Lower lobe of right lung (tissue), 2 donors: ENCODE measurements around the gene HBP1. TPM values are rescaled to one million over a fixed set of nuclear protein-coding genes. Genes with fewer than 3 reads are reported as not detected.

Experiments used
- ATAC-seq, 2 donors: fragments of 200-7000 bp; cut with Tn5 transposase; one replicate each; pipeline ENCODE4 v1.9.1; 2020 to 2022; ENCODE audit warnings: mild to moderate bottlenecking in 2 of 2, moderate library complexity in 2 of 2
- DNase-seq: peaks from one replicate; pipeline ENCODE4 v3.0.0-alpha.2; 2020
- H3K27ac ChIP-seq: fragments of 200-600 bp; one replicate; pipeline ENCODE4 v1.8.0; 2022
- H3K27me3 ChIP-seq: fragments of 200-600 bp; one replicate; pipeline ENCODE4 v1.8.0; 2022; ENCODE audit warnings: low read depth
- H3K36me3 ChIP-seq: fragments of 200-600 bp; one replicate; pipeline ENCODE4 v1.8.0; 2022; ENCODE audit warnings: mild to moderate bottlenecking
- H3K4me1 ChIP-seq: fragments of 200-600 bp; one replicate; pipeline ENCODE4 v1.8.0; 2022
- H3K4me3 ChIP-seq: fragments of 200-600 bp; one replicate; pipeline ENCODE4 v1.8.0; 2022; ENCODE audit warnings: mild to moderate bottlenecking
- H3K9me3 ChIP-seq: fragments of 200-600 bp; one replicate; pipeline ENCODE4 v1.8.0; 2022
- intact Hi-C: fragments of 100-400 bp; cut with DNase I; formaldehyde crosslinking; loops from one replicate; pipeline ENCODE4 v1.11.0; 2022
- total RNA-seq: library from RNA; stranded (reverse); fragmentation: NEBNext Ultra II Directional; extraction: Animal tissue kit (Norgen Biotek cat#: 25700); gene quantifications from one replicate; pipeline ENCODE4 v1.2.1, GENCODE V29; 2021
- TF ChIP-seq, protein P1 (sequence below): fragments of 200-600 bp; IDR thresholded peaks from one replicate; pipeline ENCODE4 v1.8.0; 2022; ENCODE audit warnings: antibody characterized with exemption, mild to moderate bottlenecking
- donor health status: DM: no; HTN: yes; CAD: no; lungs with severe emphysema.

Gene HBP1
- total RNA-seq, 1 donor from 2014 or later = 81.9 TPM

DNA sequence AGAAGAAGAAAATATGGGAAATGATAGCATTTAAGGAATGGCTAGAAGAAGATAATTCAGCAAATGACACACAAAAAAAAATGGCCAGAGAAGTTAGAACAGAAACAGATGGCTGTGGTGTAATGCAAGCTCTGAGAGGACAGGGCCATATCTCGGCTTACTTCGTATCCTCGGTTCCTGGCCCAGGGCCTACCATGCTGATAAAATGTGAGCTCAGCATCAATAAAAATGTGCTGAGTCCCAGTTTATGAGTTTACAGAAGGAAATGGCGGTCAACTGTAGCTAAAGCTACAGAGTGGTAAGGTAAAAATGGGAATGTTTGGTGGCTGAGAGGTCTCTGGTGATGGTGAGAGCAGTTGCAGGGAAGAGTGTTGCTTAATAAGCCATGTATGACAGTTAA is 40.8 kb downstream of the HBP1 start:
- ATAC-seq (no peak), DNase-seq (no peak)
- Histone ChIP-seq H3K27me3 (no peaks in the 10 kb centered on the region), H3K27ac (no peak overlapping the region), H3K4me3 (no peak overlapping the region), H3K4me1 (peaks cover 12% of the 10 kb centered on the region), H3K9me3 (no peaks in the 10 kb centered on the region), H3K36me3 (peaks cover 56% of the 10 kb centered on the region)
- TF ChIP-seq, protein P1, sequence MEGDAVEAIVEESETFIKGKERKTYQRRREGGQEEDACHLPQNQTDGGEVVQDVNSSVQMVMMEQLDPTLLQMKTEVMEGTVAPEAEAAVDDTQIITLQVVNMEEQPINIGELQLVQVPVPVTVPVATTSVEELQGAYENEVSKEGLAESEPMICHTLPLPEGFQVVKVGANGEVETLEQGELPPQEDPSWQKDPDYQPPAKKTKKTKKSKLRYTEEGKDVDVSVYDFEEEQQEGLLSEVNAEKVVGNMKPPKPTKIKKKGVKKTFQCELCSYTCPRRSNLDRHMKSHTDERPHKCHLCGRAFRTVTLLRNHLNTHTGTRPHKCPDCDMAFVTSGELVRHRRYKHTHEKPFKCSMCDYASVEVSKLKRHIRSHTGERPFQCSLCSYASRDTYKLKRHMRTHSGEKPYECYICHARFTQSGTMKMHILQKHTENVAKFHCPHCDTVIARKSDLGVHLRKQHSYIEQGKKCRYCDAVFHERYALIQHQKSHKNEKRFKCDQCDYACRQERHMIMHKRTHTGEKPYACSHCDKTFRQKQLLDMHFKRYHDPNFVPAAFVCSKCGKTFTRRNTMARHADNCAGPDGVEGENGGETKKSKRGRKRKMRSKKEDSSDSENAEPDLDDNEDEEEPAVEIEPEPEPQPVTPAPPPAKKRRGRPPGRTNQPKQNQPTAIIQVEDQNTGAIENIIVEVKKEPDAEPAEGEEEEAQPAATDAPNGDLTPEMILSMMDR = no peak
- intact Hi-C loops = no loop called here

DNA sequence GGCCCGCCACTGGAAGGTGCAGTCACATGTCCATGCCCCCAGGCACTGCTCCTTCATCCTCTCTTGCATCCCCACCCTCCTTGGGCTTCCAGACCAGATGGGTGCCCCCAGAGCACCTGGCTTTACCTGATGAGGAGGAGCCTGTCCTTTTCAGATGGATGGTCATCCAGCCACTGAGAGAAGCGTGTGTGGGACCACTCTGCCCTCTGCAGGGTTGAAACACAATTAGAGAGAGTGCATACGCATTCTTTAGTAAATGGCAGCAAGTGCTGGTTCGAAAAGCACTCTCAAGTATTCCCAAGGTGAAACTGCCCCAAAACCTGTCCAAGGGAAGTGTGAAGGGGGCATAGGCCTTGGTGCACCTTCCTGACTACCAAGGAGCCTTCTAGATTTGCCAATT is 41.6 kb downstream of the HBP1 start:
- no peaks in the 10 kb centered on the region for H3K27me3 ChIP-seq
- peaks cover 12% of the 10 kb centered on the region for H3K4me1 ChIP-seq
- ATAC-seq = no peak
- TF ChIP-seq, protein P1 = no peak
- DNase-seq = no peak
- H3K36me3 ChIP-seq = peaks cover 48% of the 10 kb centered on the region
- no peak overlapping the region for H3K27ac ChIP-seq
- H3K9me3 ChIP-seq = no peaks in the 10 kb centered on the region
- H3K4me3 ChIP-seq = no peak overlapping the region
- intact Hi-C loops = no loop called here

DNA sequence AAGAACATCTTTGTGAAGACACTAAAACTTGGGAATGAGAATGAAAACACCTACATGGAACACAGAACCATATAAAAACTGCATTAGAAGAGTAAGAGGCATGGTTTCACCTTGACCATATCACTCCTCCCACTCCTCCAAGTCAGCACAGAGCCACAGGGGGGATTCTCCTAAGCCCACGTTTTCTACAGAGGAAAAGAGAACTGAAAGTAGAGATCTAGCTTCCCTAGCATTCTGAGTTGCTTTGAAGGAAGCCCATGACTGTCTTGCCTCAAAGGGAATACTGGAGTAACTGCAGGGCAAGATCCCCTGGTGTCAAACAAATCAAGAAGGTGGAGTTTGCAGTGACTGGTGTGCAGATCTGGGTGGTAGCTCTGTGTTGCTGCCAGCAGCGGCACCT is 43.9 kb downstream of the HBP1 start:
- H3K27me3 ChIP-seq = no peaks in the 10 kb centered on the region
- TF ChIP-seq, protein P1 = no peak
- no peak overlapping the region for H3K27ac ChIP-seq
- H3K4me1 ChIP-seq = peaks cover 7% of the 10 kb centered on the region
- ATAC-seq = no peak
- no peak for DNase-seq
- no peak overlapping the region for H3K4me3 ChIP-seq
- no peaks in the 10 kb centered on the region for H3K9me3 ChIP-seq
- intact Hi-C loops = no loop called here
- peaks cover 25% of the 10 kb centered on the region for H3K36me3 ChIP-seq

GRCh38 chr7:107213193-107213788 is 44.5 kb downstream of the HBP1 start:
- TF ChIP-seq, protein P1 = no peak
- no peaks in the 10 kb centered on the region for H3K27me3 ChIP-seq
- no peak overlapping the region for H3K27ac ChIP-seq
- no peak overlapping the region for H3K4me3 ChIP-seq
- intact Hi-C loops = no loop called here
- H3K4me1 ChIP-seq = peaks cover 5% of the 10 kb centered on the region
- peaks cover 20% of the 10 kb centered on the region for H3K36me3 ChIP-seq
- no peak for DNase-seq
- no peak for ATAC-seq
- H3K9me3 ChIP-seq = no peaks in the 10 kb centered on the region

GRCh38 chr7:107213945-107214344 is 45.1 kb downstream of the HBP1 start:
- intact Hi-C loops = no loop called here
- H3K27ac ChIP-seq = no peak overlapping the region
- ATAC-seq = no peak
- no peaks in the 10 kb centered on the region for H3K9me3 ChIP-seq
- DNase-seq = no peak
- TF ChIP-seq, protein P1 = no peak
- H3K4me1 ChIP-seq = peaks cover 1% of the 10 kb centered on the region
- H3K4me3 ChIP-seq = no peak overlapping the region
- no peaks in the 10 kb centered on the region for H3K27me3 ChIP-seq
- H3K36me3 ChIP-seq = peaks cover 13% of the 10 kb centered on the region
